Kidney glomerular epithelial cell (primary cell): ENCODE data around the gene CACNG4.
"Not testable (repeated sequence)": the region's sequence is repeated elsewhere in the genome, so short reads cannot be mapped to it uniquely, and the experiment has no call there.

Experiments used
- DNase-seq: peaks from one replicate; lab custom pipeline; 2025; lab: John Stamatoyannopoulos, UW

Gene CACNG4

GRCh38 chr17:66964930-66965800 lies 658 bp downstream of the CACNG4 start:
- no peak for DNase-seq

DNA sequence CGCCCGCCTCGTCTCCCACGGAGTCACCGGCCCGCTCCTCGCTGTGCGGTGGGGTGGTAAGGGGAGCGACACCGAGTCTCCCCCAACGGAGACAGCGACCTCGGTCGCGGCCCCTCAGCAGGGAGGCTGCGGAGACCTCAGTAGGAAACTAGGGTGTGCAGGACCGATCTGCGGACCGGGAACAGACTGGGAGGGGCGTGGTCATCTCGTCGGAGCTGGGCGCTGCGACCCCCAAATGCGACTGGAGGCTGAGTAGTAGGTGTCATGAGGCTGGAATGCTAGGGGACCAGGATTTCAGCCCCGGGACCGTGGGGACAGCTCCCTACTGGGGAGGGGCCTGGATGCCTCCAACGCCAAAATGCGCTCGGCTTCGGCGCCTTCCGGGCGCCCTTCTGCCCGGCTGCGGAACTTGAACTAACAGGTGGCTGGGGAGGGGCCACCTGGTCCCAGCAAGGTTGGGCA lies 1.3 kb downstream of the CACNG4 start:
- DNase-seq: no peak

GRCh38 chr17:66966298-66966697 lies 1.8 kb downstream of the CACNG4 start:
- DNase-seq: no peak

- no peak for DNase-seq
Measured at GRCh38 chr17:66966704-66967418, 2.4 kb downstream of the CACNG4 start.

GRCh38 chr17:66967837-66968543 lies 3.5 kb downstream of the CACNG4 start:
- no peak for DNase-seq

DNA sequence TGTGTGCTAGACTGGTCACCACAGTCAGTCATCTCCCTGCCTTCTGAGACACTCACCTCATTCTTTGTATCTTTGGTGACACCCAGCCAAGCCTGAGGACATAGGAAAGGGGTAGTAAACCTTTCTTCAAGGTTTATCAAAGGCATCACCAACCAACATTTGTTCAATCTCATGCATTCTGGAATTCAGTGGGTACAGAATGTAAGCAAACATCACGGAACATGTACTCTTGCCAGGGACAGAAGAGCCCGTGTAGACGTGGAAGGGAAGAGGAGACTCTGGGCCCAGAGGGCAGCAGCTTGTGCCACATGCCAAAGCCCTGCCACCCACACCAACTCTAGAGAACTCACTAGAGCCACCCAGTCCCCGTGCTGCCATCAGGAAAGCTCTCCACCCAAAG lies 4.4 kb downstream of the CACNG4 start:
- DNase-seq: no peak

DNA sequence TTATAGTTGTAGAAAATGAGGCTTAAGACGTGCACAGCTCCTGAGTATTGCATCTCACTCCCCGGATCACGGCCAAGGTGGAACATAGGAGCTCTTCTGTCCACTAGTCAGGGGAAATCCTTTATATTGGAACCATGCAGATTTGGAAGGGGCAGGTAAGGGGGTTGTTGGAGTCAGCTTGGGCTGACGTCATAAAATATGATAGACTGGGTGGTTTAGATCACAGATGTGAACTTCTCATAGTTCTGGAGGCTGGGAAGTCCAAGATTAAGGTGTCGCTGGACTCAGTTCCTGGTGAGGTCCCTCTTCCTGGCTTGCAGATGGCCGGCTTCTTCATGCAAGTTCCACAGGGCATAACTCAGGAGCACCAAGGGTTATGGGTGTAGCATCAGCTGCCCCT lies 5.6 kb downstream of the CACNG4 start:
- no peak for DNase-seq

DNA sequence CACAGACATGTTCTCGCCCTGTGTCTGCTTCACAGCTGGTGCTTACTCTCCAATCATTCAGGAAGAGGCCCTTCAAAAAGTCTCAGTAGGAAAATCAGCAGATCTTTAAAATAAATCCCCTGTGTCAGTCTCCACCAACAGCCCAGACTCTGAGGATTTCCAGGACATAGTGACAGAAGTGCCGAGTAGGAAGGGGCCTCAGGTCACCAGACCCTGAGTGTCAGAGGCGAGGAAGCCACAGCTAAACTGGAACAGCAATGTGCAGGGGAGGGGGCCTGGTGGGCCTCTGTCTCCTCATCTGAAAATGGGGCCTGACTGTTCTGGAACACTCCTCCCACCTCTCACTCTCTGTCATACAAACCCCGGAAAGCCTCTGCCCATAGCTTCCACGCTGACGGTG lies 6.3 kb downstream of the CACNG4 start:
- no peak for DNase-seq

DNA sequence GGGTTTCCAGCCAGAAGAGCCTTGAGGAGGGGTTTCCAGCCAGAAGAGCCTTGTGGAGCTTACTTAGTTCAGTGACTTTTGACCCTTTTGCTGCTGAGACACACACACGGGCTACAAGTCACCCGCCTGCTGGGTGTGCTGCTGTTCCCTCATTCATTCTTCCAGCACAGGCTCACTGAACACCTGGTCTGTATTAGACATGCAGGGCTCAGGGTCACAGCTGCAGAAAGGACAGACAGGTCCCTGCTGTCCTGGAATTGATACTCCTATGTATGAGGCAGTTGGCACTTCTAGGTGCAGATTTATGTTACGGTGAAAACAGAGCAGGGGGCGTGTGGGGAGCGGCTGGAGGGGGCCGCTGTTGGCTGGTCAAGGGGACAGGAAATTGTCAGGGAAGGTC lies 6.8 kb downstream of the CACNG4 start:
- DNase-seq: no peak

DNA sequence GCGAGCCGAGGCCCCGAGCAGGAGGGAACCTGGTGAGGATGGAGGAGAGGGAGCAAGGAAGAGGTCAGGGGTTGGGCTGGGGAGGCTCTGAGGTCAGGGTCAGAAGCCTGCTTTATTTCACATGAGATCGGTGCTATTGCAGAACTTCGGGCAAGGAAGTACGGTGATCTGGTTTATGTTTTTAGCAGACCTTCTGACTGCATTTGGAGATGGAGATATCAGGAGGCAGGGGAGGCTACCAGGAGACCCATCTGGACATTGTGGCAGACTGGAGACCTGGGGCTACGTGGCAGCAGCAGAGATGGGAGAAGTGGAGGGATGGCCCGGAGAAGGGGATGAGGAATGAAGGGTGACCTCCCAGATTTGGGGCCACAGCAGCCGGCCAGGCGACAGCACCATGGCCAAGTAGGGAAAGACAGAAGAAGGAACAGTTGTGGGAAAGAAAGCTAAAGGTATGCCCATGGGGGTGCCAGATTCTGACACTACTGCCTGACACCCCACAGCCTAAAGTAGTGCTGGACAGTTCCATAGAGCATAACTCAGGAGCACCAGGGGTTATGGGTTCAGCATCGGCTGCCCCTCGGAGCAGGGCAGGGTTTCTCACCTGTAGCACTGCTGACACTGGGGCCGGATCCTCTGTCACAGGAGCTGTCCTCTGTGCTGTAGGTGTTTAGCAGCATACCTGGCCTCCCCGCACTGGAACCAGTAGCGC lies 7.4 kb downstream of the CACNG4 start:
- no peak for DNase-seq

DNA sequence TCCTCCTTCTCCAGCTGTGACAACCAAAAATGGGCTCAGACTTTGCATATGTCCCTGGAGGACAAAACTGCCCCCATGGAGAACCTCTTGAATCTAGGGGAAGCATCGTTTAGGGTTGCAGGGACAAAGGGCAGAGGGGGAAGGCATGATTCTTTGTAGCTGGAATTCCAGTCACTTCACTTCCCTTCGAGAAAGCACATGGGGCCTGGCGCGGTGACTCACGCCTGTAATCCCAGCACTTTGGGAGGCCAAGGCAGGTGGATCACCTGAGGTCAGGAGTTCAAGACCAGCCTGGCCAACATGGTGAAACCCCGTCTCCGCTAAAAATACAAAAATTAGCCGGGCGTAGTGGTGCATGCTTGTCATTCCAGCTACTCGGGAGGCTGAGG lies 7.9 kb downstream of the CACNG4 start:
- not testable (repeated sequence) for DNase-seq

DNA sequence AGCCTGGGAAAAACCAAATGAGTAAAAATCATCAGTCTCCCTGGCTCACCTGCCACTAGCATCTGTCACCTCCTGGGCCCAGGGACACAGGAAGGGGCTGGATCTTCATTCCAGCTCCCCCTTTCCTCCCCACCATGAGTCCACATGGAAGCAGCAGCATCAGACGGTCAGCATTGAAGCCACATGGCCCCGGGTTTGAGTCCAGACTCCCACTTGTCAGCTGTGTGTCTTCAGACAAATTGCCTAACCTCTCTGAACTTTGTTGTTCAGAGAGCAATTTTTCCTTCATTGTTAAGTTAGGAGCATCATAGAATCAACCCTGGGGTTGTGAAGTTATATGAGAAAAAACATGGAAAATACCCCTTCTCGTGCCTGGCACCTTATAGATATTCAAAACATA lies 10.7 kb downstream of the CACNG4 start:
- no peak for DNase-seq

DNA sequence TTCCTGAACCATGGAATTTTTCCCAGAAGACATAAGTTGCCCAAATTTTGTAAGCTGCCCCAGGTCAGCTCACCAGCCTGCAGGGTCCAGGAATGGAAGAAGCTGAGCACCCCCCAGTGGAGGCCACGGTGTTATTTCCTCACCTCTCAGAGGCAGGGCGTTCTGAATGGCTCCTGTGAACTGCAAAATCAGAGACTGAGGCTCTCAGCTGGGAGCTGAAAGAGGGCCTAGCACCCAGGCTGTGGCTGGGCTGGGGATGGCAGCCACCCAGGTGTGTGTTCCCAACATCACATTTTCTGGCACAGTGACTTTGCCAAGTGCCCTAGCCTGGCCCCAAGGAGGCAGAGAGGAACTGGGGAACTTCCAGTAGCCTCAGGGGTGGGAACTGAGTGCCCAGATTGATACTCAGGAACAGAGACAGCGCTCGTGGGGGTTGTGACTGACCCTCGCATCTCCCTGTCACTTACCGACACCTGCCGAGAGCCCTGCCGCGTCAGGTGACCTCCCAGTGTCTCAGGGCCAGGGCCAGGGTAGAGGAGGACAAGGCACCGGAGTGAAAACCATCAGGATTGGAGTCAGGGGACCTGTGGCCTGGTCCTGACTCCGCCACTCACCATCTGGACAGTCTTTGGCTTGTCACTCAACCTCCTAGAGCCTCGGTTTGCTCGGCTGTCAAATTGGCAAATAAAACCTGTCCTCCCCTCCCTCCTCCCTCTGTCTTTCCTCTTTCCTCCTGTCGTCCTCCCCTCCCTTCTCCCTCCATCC lies 11.3 kb downstream of the CACNG4 start:
- DNase-seq: no peak

GRCh38 chr17:66976379-66976663 lies 11.8 kb downstream of the CACNG4 start:
- no peak for DNase-seq

DNA sequence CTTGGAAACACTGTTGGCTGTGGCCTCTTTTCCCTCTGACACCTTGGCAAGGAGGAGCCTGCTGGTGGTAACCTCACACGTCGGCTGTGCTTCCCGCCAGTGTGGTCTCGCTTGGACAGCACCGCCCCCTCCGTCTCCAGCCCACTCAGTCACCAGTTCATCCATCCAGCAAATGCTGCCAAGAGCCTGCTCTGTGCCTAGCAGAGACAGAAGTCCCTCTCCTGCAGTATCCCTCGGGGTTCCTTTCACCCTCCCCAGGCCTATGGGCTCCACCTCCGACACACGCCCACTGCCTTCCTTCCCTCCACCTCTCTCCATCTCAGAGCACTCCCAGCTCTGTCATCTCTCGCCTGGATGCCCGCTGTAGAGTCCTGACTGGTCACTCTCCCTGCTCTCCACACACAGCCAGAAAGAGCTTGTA lies 12.3 kb downstream of the CACNG4 start:
- no peak for DNase-seq

- DNase-seq: no peak
Measured at GRCh38 chr17:66978514-66979061, 14.1 kb downstream of the CACNG4 start.

GRCh38 chr17:66980896-66981295 lies 16.4 kb downstream of the CACNG4 start:
- DNase-seq: no peak

- peak; percentile 22 for DNase-seq
Measured at GRCh38 chr17:66981983-66982508, 17.5 kb downstream of the CACNG4 start.

DNA sequence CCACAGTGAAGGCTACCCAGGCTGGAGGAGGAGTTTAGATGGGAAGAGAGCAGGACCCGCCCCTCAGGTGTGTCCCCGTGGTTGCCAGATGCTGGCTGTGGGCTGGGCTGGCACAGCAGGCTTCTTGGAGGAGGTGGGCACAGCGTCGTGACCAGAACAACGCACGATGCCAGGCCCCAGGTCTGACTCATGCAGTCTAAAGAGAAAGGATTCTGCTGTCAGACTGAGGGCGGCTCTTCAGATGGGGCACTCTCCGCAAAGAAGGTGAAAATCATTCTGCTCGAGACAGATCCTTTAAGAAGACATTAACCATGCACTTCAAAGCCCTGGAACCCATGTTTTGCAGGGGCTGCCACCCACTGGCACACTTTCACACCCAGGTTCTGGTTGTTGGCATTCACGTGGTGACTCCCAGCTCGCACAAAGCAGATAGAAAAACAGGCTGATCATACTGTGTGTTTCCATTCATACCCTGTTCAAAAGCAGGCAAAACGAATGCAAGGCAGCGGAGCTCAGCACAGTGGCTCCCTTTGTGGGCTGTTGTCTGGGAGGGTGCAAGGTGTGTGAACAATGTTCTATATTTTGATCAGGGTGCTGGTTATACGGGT lies 19.0 kb downstream of the CACNG4 start:
- DNase-seq: no peak

- no peak for DNase-seq
Measured at GRCh38 chr17:66984730-66985129, 20.2 kb downstream of the CACNG4 start.
